ENCODE data around the gene RRP1B. TPM values are rescaled to one million over a fixed set of nuclear protein-coding genes. Genes with fewer than 3 reads are reported as not detected.
"Not testable (repeated sequence)": the region's sequence is repeated elsewhere in the genome, so short reads cannot be mapped to it uniquely, and the experiment has no call there.

The RRP1B gene
- 22.5 TPM for total RNA-seq

- peak; percentile 74 for DNase-seq (ENCODE audit: low spot score)
These were observed at the start of gene RRP1B, which contains the start of gene HSF2BP for GRCh38 chr21:43659136-43660000. Gene RRP1B (plus strand): TSS chr21:43659560. CDS start chr21:43659665, 105 bp downstream. Gene HSF2BP (minus strand): TSS chr21:43659488. CDS start chr21:43658096, 1,392 bp downstream.

- peak; percentile 70 for DNase-seq (ENCODE audit: low spot score)
These were observed 47.6 kb upstream of the RRP1B start for GRCh38 chr21:43611598-43612369.

- no peak for DNase-seq (ENCODE audit: low spot score)
These were observed 45.4 kb upstream of the RRP1B start for GRCh38 chr21:43613755-43614638.

- no peak for DNase-seq (ENCODE audit: low spot score)
These were observed 44.5 kb upstream of the RRP1B start for GRCh38 chr21:43614839-43615238.

GRCh38 chr21:43616861-43617260, 42.5 kb upstream of the RRP1B start:
- DNase-seq (ENCODE audit: low spot score): not testable (repeated sequence)

GRCh38 chr21:43618940-43619339, 40.4 kb upstream of the RRP1B start:
- DNase-seq (ENCODE audit: low spot score): no peak

GRCh38 chr21:43619344-43619743, 40.0 kb upstream of the RRP1B start:
- no peak for DNase-seq (ENCODE audit: low spot score)

- no peak for DNase-seq (ENCODE audit: low spot score)
These were observed 39.5 kb upstream of the RRP1B start for GRCh38 chr21:43619856-43620255.

GRCh38 chr21:43622796-43623195, 36.6 kb upstream of the RRP1B start:
- DNase-seq (ENCODE audit: low spot score): no peak

- no peak for DNase-seq (ENCODE audit: low spot score)
These were observed 35.8 kb upstream of the RRP1B start for GRCh38 chr21:43623588-43623987.

- DNase-seq (ENCODE audit: low spot score): no peak
These were observed 35.0 kb upstream of the RRP1B start for GRCh38 chr21:43624339-43624738.

GRCh38 chr21:43626390-43626789, 33.0 kb upstream of the RRP1B start:
- no peak for DNase-seq (ENCODE audit: low spot score)

- no peak for DNase-seq (ENCODE audit: low spot score)
These were observed 31.8 kb upstream of the RRP1B start for GRCh38 chr21:43627527-43627926.

GRCh38 chr21:43631411-43632107, 27.8 kb upstream of the RRP1B start:
- no peak for DNase-seq (ENCODE audit: low spot score)

- no peak for DNase-seq (ENCODE audit: low spot score)
These were observed 26.9 kb upstream of the RRP1B start for GRCh38 chr21:43632373-43632905.

- no peak for DNase-seq (ENCODE audit: low spot score)
These were observed 24.7 kb upstream of the RRP1B start for GRCh38 chr21:43634618-43635017.

- no peak for DNase-seq (ENCODE audit: low spot score)
These were observed 23.9 kb upstream of the RRP1B start for GRCh38 chr21:43635436-43635835.

GRCh38 chr21:43637530-43638158, 21.7 kb upstream of the RRP1B start:
- DNase-seq (ENCODE audit: low spot score): no peak

- DNase-seq (ENCODE audit: low spot score): no peak
These were observed 19.6 kb upstream of the RRP1B start for GRCh38 chr21:43639470-43640353.

Measured in ureter (tissue), 1 donor.